K562 (cell line): ENCODE results near the gene FOLR2. TPM values are rescaled to one million over a fixed set of nuclear protein-coding genes. Genes with fewer than 3 reads are reported as not detected.

Experiments used
- CEBPG ChIP-seq, 3 experiments: fragments of 200-800 bp in 1 of 3; sonication (Bioruptor generic) in 1 of 3; sonication (generic) in 1 of 3; formaldehyde crosslinking in 1 of 3; IDR thresholded peaks in 2 of 3; conservative IDR thresholded peaks in 1 of 3; 2 replicates each; pipeline versions ENCODE4 v1.6.1 to v1.8.0; 2016 to 2022; ENCODE audit warnings: missing compliant biosample characterization in 2 of 3, missing genetic modification characterization in 2 of 3, mild to moderate bottlenecking in 1 of 3, missing genetic modification reagents in 1 of 3
- NEUROD1 ChIP-seq: fragments of 150-350 bp; IDR thresholded peaks from 2 replicates; pipeline ENCODE4 v1.6.1; 2014; ENCODE audit warnings: borderline replicate concordance, low read length, low read depth; ENCODE audit not compliant: partially characterized antibody
- TSHZ1 ChIP-seq: fragments of 250-450 bp; sonication (Bioruptor Pico); IDR thresholded peaks from 2 replicates; pipeline ENCODE4 v1.4.0; 2020; ENCODE audit warnings: mild to moderate bottlenecking, moderate library complexity
- ZBTB11 ChIP-seq, 3 experiments: fragments of 200-800 bp in 1 of 3; fragments of 250-450 bp in 1 of 3; fragments of 450-650 bp in 1 of 3; sonication (Bioruptor Pico) in 1 of 3; sonication (Bioruptor generic) in 1 of 3; formaldehyde crosslinking in 1 of 3; IDR thresholded peaks; 2 replicates each; pipeline versions ENCODE4 v1.6.1 to v1.8.0; 2016 to 2022; ENCODE audit warnings: mild to moderate bottlenecking in 2 of 3, missing genetic modification characterization in 2 of 3, missing compliant biosample characterization in 1 of 3, moderate library complexity in 1 of 3
- polyA plus RNA-seq, 8 experiments: library from polyadenylated mRNA; depleted of rRNA in 4 of 8; stranded (reverse) in 5 of 8; unstranded in 3 of 8; fragments of >200 nt; fragmentation: Nextera tagmentation in 2 of 8; fragmentation: Illumina TruSeq in 1 of 8; extraction: Ambion mirVana in 2 of 8; extraction: Trizol in 1 of 8; gene quantifications; 2 replicates each; pipeline versions ENCODE4 v1.2.1 to v1.2.3, GENCODE V29; 2011 to 2014; ENCODE audit warnings: inconsistent platforms in 1 of 8, missing spikeins in 1 of 8
- total RNA-seq, 7 experiments: library from RNA; depleted of rRNA in 6 of 7; stranded (reverse); fragments of >200 nt in 6 of 7; fragmentation: Illumina TruSeq in 2 of 7; extraction: Trizol in 2 of 7; gene quantifications; 2 replicates each; pipeline versions ENCODE4 v1.2.1 to v1.2.3, GENCODE V29; 2011 to 2021; ENCODE audit warnings: low replicate concordance in 1 of 7

FOLR2 gene
- total and polyA plus RNA-seq, 9 of the 15 experiments (the other 6 are each of a cell fraction or from before 2014, with no cell fraction given), result 0.27 TPM; not detected in 8

GRCh38 chr11:72260574-72260973 lies 44.0 kb downstream of the FOLR2 start (continued):
- TF ChIP-seq CEBPG (CRISPR knock-in tag; IDR thresholded peaks at IDR 0.05) (no peak), CEBPG (tag; conservative IDR thresholded peaks at IDR 0.05 in 1 of 2, IDR thresholded peaks at IDR 0.05 in 1 of 2) (no peak), TSHZ1 (no peak), ZBTB11 (CRISPR knock-in tag; IDR thresholded peaks at IDR 0.05) (no peak), NEUROD1 (no peak)
- TF ChIP-seq, all 486 proteins: peak for 0
